Urinary bladder (tissue), 4 donors: Measurements from ENCODE around the gene LDLR. TPM values are rescaled to one million over a fixed set of nuclear protein-coding genes. Genes with fewer than 3 reads are reported as not detected.
"Not testable (repeated sequence)": the region's sequence is repeated elsewhere in the genome, so short reads cannot be mapped to it uniquely, and the experiment has no call there.

Experiments
- DNase-seq: peaks from one replicate; pipeline ENCODE4 v3.0.0-alpha.2; 2015; ENCODE audit errors: extremely low spot score
- H3K27ac ChIP-seq: one replicate; pipeline ENCODE4 v1.5.1; 2013; ENCODE audit warnings: low read depth, mild to moderate bottlenecking, moderate library complexity
- H3K36me3 ChIP-seq: one replicate; pipeline ENCODE4 v1.6.1; 2013; ENCODE audit warnings: mild to moderate bottlenecking, moderate library complexity; ENCODE audit not compliant: insufficient read depth
- H3K4me1 ChIP-seq: one replicate; pipeline ENCODE4 v1.6.1; 2013; ENCODE audit warnings: mild to moderate bottlenecking, moderate library complexity; ENCODE audit not compliant: insufficient read depth
- H3K4me3 ChIP-seq: one replicate; pipeline ENCODE4 v1.5.1; 2013; ENCODE audit warnings: low read depth, low read length
- WGBS: extraction: QIAGEN DNeasy Blood & Tissue Kit; methylation state at CpG from one replicate; pipeline ENCODE4 v1.1.7; 2013; 5-methylcytosine and 5-hydroxymethylcytosine counted together
- polyA plus RNA-seq: library from polyadenylated mRNA; stranded (reverse); fragments of 200-250 nt; gene quantifications from one replicate; pipeline ENCODE4 v1.2.3, GENCODE V29; 2013
- total RNA-seq: library from RNA; depleted of rRNA; stranded (reverse); fragments of >200 nt; gene quantifications from one replicate; pipeline ENCODE4 v1.2.3, GENCODE V29; 2014
- donor health status: healthy with polysubstance abuse.
- donor health status: healthy.

LDLR gene
- total and polyA plus RNA-seq, 2 donors, result 44.9 to 48.6 TPM

- not testable (repeated sequence) for H3K4me1 ChIP-seq, H3K36me3 ChIP-seq, H3K27ac ChIP-seq, DNase-seq, H3K4me3 ChIP-seq
- 95% methylated on average over 4 of the region's 4 CpGs for WGBS
These were observed 34.9 kb downstream of the LDLR start for GRCh38 chr19:11124157-11124556.

DNA sequence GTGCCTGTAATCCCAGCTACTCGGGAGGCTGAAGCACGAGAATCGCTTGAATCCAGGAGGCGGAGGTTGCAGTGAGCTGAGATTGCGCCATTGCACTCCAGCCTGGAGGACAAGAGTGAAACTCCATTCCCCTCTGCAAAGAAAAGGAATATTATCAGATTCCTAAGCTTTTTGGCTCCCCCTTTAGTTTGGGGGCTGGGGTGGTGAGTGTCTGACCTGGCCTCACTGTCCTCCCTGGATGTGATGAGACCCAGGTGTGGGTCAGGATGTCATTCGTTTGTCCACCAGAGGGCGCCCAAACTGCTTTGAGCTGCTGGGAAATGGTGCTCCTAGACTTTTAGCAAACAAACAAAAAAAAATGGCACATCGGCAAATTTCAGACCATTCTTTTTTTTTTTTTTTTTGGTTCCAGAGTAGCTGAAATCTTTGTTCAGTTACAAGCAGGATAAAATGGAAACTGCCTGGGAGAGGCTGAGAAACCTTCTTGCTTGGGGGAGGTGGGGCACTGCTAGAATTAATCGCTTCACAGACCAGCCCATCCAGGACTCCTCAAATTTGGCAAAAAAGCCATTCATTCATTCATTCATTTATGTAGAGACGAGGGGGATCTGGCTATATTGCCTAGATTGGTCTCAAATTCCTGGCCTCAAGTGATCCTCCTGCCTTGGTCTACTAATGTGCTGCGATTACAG is 36.9 kb downstream of the LDLR start:
- Histone ChIP-seq H3K4me3 (no peak overlapping the region), H3K36me3 (no peaks in the 10 kb centered on the region), H3K4me1 (no peaks in the 10 kb centered on the region), H3K27ac (no peak overlapping the region)
- DNase-seq, result no peak
- WGBS, result 56% methylated on average over 11 of the region's 11 CpGs

GRCh38 chr19:11127905-11128304 is 38.6 kb downstream of the LDLR start:
- no peaks in the 10 kb centered on the region for H3K36me3 ChIP-seq
- WGBS, result 91% methylated on average over 15 of the region's 15 CpGs
- H3K4me3 ChIP-seq, result no peak overlapping the region
- H3K4me1 ChIP-seq, result no peaks in the 10 kb centered on the region
- H3K27ac ChIP-seq, result no peak overlapping the region
- no peak for DNase-seq

- Histone ChIP-seq H3K27ac (no peak overlapping the region), H3K4me1 (no peaks in the 10 kb centered on the region), H3K4me3 (no peak overlapping the region), H3K36me3 (no peaks in the 10 kb centered on the region)
- no peak for DNase-seq
- WGBS, result 49% methylated on average over 19 of the region's 19 CpGs
These were observed 41.7 kb downstream of the LDLR start for GRCh38 chr19:11130824-11131455.

- no peak for DNase-seq
- Histone ChIP-seq H3K4me1 (no peaks in the 10 kb centered on the region), H3K36me3 (no peaks in the 10 kb centered on the region), H3K27ac (no peak overlapping the region), H3K4me3 (no peak overlapping the region)
- WGBS, result 78% methylated on average over 7 of the region's 7 CpGs
These were observed 42.2 kb downstream of the LDLR start for GRCh38 chr19:11131471-11131870.

DNA sequence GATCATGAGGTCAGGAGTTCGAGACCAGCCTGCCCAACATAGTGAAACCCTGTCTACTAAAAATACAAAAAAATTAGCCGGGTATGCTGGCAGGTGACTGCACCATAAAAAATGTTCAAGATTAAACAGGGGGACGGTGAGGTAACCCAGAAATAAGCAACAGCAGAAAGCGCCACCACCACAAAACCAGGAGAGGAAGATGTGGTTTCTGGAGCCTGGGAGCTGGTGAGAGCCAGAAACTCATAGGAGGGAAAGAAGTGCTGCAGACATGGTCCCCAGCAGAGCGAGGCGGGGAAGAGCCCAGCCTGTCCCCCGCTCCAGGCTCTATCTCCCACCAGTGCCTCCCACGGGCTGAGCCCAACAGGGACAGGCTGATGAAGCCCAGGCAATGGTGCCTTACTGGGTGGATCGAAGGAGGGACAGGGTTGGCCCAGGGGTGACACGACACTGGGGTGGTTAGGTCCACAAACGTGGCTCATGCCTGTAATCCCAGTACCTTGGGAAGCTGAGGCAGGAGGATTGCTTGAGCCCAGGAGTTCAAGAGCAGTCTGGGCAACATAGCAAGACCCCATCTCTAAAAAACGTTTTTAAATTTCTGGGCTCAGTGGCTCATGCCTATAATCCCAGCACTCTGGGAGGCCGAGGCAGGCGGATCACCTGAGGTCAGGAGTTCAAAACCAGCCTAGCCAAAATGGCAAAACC is 47.3 kb downstream of the LDLR start:
- no peak for DNase-seq
- WGBS, result 78% methylated on average over 14 of the region's 14 CpGs
- peaks cover 3% of the 10 kb centered on the region for H3K4me1 ChIP-seq
- H3K4me3 ChIP-seq, result no peak overlapping the region
- H3K27ac ChIP-seq, result peak overlapping the region; percentile 15
- H3K36me3 ChIP-seq, result no peaks in the 10 kb centered on the region

GRCh38 chr19:11137542-11138384 is 48.5 kb downstream of the LDLR start:
- Histone ChIP-seq H3K4me3 (peak overlapping the region; percentile 20), H3K36me3 (no peaks in the 10 kb centered on the region), H3K4me1 (peaks cover 3% of the 10 kb centered on the region), H3K27ac (peak overlapping the region; percentile 53)
- 3% methylated on average over 28 of the region's 28 CpGs for WGBS
- DNase-seq, result no peak

GRCh38 chr19:11138601-11139300 is 49.5 kb downstream of the LDLR start:
- no peak for DNase-seq
- H3K27ac ChIP-seq, result peak overlapping the region; percentile 98
- peaks cover 3% of the 10 kb centered on the region for H3K4me1 ChIP-seq
- no peaks in the 10 kb centered on the region for H3K36me3 ChIP-seq
- no peak overlapping the region for H3K4me3 ChIP-seq
- 8% methylated on average over 13 of the region's 13 CpGs for WGBS

GRCh38 chr19:11140023-11140538 is 50.8 kb downstream of the LDLR start:
- WGBS, result 76% methylated on average over 10 of the region's 10 CpGs
- not testable (repeated sequence) for H3K4me1 ChIP-seq, H3K4me3 ChIP-seq, H3K36me3 ChIP-seq, DNase-seq
- H3K27ac ChIP-seq, result peak overlapping the region; percentile 98

- Histone ChIP-seq H3K4me1 (peaks cover 3% of the 10 kb centered on the region), H3K36me3 (no peaks in the 10 kb centered on the region), H3K4me3 (no peak overlapping the region), H3K27ac (no peak overlapping the region)
- DNase-seq, result no peak
- 93% methylated on average over 9 of the region's 9 CpGs for WGBS
These were observed 51.6 kb downstream of the LDLR start for GRCh38 chr19:11140896-11141295.

DNA sequence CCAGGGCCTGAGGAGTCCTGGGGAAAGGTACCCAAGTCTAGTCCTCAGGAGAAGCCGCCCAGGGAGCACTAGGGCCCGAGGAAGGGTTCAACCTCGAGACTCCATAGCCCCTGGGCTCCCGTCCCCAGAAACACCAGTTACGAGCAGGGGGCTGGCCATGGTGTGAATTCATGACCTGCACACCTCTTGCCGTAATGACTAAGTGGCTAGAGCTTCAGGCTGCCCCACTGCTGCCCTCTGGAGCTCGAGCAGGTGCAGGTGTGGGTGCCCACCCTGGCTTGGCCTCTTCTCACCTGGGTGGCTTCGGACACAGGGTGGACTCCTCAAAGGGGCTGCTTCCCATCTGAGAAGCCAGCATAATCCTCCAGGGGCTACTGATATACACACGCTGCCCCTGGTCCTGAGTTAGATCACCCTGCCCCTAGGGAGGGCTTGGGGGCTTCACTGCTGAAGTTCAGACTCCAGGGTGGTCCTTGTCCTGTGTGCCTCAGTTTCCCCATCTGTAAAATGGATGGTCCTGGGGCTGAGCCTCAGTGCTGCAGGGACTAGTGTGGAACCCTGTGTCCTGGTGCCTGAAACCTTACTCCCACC is 52.8 kb downstream of the LDLR start:
- Histone ChIP-seq H3K4me1 (peaks cover 3% of the 10 kb centered on the region), H3K36me3 (no peaks in the 10 kb centered on the region), H3K27ac (peak overlapping the region; percentile 13), H3K4me3 (no peak overlapping the region)
- WGBS, result 49% methylated on average over 9 of the region's 9 CpGs
- DNase-seq, result no peak

- Histone ChIP-seq H3K4me3 (no peak overlapping the region), H3K36me3 (no peaks in the 10 kb centered on the region), H3K4me1 (peaks cover 3% of the 10 kb centered on the region), H3K27ac (peak overlapping the region; percentile 94)
- no peak for DNase-seq
- 8% methylated on average over 22 of the region's 22 CpGs for WGBS
These were observed 53.4 kb downstream of the LDLR start for GRCh38 chr19:11142528-11143171.
